Stimulated activated naive B cell treated with anti-CD40 and anti-IgM and Interleukin-4, amounts not matched to agents 10 μg/mL and 1 μg/mL and 100 μg/mL, for 72 hours (primary cell): ENCODE data around the gene PIGA.
A peak's percentile ranks its signal among the peaks of the same experiment; 100 is the strongest.
"Not testable (repeated sequence)": the region's sequence is repeated elsewhere in the genome, so short reads cannot be mapped to it uniquely, and the experiment has no call there.

Source experiments
- ATAC-seq, 2 donors: fragments of 150-1000 bp; cut with Tn5 transposase; replicated peaks; 2 replicates each; pipeline ENCODE4 v1.10.0; 2021; ENCODE audit warnings: moderate library complexity in 1 of 2
- DNase-seq: peaks from one replicate; pipeline ENCODE4 v3.0.0; 2021
- H3K27ac Mint-ChIP-seq: one replicate; pipeline ENCODE4 v1.8.0; 2022; ENCODE audit warnings: mild to moderate bottlenecking, mixed read lengths
- H3K27me3 Mint-ChIP-seq, 2 donors: one replicate each; pipeline ENCODE4 v1.8.0; 2022; ENCODE audit warnings: mixed read lengths in 2 of 2
- H3K36me3 Mint-ChIP-seq, 2 donors: one replicate each; pipeline ENCODE4 v1.8.0; 2022; ENCODE audit warnings: mixed read lengths in 2 of 2, mild to moderate bottlenecking in 1 of 2
- H3K4me1 Mint-ChIP-seq, 2 donors: one replicate each; pipeline ENCODE4 v1.8.0; 2022; ENCODE audit warnings: mixed read lengths in 2 of 2, mild to moderate bottlenecking in 1 of 2
- H3K4me3 Mint-ChIP-seq, 2 donors: one replicate each; pipeline ENCODE4 v1.8.0; 2022; ENCODE audit warnings: mild to moderate bottlenecking in 2 of 2, mixed read lengths in 2 of 2, moderate library complexity in 1 of 2
- H3K9me3 Mint-ChIP-seq, 2 donors: one replicate each; pipeline ENCODE4 v1.8.0; 2022; ENCODE audit warnings: mixed read lengths in 2 of 2, mild to moderate bottlenecking in 1 of 2

Gene PIGA

DNA sequence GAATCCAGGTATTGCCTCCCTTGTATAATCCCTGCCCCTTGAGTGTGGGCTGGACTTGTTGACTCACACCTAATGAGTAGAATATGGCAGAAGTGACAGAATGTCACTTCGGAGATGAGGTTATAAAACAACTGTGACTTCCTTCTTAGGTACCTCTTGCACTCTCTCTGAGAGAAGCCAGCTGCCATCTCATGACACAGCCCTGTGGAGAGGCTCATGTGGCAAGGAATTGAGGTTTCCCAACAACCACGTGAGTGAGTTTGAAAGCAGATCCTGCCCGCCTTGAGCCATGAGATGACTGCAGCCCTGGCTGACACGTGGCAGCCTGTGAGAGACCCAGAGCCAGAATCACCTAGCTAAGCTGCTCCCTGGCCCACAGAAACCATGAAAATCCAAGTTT is 33.4 kb downstream of the PIGA start:
- ATAC-seq (peak in 1 of 2 donors; percentile 54), DNase-seq (no peak)
- H3K27ac Mint-ChIP-seq, result no peak overlapping the region
- no peaks in the 10 kb centered on the region for H3K36me3 Mint-ChIP-seq
- H3K4me1 Mint-ChIP-seq, result no peaks in the 10 kb centered on the region
- no peak overlapping the region for H3K4me3 Mint-ChIP-seq
- H3K27me3 Mint-ChIP-seq, result peaks cover 0 to 26% of the 10 kb centered on the region in 2 donors
- no peaks in the 10 kb centered on the region for H3K9me3 Mint-ChIP-seq

DNA sequence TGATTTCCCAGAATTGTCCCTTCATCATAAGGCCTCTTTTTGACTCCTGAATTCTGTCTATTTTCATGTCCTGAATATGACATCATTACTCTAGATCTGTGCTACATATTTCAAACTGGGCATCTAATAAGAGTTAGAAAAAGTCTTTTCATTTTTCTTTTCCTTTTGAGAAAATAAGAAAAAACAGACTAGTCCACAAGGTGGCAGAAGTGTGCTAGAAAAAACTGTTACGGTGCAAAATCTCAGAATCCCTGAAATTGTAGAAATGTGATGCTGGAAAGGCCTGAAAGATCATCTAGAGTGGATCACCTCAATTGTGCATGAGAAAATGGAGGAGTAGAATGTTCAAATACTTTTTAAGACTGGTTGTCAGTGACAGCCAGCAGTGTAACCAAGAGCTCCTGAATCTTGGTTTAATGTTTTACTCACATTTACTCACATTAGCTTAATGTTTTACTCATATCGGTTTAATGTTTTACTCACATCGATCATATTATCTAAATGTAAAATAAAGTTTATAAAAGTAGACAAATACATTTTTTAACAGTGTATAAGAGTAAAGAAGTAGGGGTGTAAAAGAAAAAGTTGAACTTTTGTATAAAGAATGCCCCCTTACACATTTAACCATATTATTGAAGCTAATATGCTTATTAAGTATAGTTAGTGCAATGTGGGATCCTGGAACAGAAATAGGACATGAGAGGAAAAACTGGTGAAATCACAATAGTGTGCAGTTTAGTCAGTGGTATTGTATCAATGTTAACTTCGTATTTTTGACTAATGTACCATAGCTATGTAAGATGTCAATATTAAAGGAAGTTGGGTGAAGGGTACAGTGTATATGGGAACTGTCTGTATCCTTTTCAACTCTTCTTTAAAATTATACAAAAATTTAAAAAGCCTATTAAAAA is 35.1 kb downstream of the PIGA start:
- ATAC-seq (no peak), DNase-seq (no peak)
- Mint-ChIP-seq H3K36me3 (no peaks in the 10 kb centered on the region), H3K4me3 (no peak overlapping the region), H3K27ac (no peak overlapping the region), H3K9me3 (no peaks in the 10 kb centered on the region), H3K4me1 (no peaks in the 10 kb centered on the region), H3K27me3 (peaks cover 0 to 19% of the 10 kb centered on the region in 2 donors)

DNA sequence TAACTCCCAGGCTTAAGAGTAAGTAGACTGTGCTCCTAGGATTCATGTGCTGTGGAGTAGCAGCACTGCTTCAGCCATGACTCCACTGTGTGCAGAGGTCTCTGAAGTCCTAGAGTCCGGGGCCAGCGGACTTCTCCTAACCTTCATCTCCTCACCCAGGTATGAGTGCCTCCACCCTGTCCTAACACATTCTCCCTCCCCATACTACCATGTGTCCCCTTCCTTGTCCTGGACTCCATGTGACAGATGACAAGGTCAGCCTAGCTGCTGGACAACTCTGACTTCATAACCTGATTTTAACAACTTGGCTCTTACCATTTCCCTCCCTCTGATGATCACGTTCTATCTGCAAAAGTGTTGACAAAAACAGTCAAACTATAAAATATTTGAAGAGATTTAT is 36.5 kb downstream of the PIGA start:
- H3K9me3 Mint-ChIP-seq, result no peaks in the 10 kb centered on the region
- H3K27ac Mint-ChIP-seq, result no peak overlapping the region
- H3K36me3 Mint-ChIP-seq, result no peaks in the 10 kb centered on the region
- H3K4me1 Mint-ChIP-seq, result no peaks in the 10 kb centered on the region
- H3K27me3 Mint-ChIP-seq, result peaks cover 0 to 19% of the 10 kb centered on the region in 2 donors
- no peak for ATAC-seq
- no peak for DNase-seq
- H3K4me3 Mint-ChIP-seq, result no peak overlapping the region

DNA sequence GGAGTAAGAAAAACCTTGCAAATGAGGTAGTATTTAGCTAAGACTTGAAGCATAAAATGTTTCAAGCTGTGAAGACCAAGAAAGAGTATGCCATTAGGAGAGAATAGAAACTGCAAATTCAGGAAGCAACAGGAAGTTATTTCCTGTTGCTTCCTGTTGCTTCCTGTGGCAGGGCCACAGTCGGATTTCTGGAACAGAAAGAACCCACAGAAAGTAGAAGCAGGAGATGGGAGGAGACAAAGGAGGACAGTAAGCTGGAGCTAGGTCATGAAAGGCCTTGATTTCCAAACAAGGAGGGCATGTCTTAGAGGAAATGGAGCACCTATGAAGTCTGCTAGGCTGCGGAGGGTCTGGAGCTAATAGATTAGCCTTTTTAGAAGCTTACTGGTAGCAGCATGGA is 37.1 kb downstream of the PIGA start:
- no peaks in the 10 kb centered on the region for H3K4me1 Mint-ChIP-seq
- H3K36me3 Mint-ChIP-seq, result no peaks in the 10 kb centered on the region
- H3K27me3 Mint-ChIP-seq, result peaks cover 0 to 23% of the 10 kb centered on the region in 2 donors
- ATAC-seq (no peak), DNase-seq (no peak)
- no peaks in the 10 kb centered on the region for H3K9me3 Mint-ChIP-seq
- H3K27ac Mint-ChIP-seq, result peak overlapping the region; percentile 22
- no peak overlapping the region for H3K4me3 Mint-ChIP-seq

DNA sequence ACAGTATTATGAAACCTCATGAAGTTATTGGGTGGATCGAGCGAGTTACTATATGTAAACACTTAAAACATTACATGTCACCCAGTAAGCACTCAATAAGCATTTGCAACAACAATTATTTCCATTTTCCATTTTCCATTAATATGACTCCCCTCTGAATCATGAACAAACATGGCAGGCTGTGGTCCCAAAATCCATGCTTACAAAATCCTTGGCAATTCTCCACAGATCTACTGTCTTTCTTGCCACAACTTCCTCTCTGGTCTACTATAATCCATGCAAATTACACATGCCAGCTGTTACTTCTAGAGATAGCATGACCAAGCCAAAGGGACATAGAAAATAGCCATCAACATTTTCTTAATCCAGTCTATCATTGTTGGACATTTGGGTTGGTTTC is 41.9 kb downstream of the PIGA start:
- no peak overlapping the region for H3K27ac Mint-ChIP-seq
- ATAC-seq (no peak), DNase-seq (no peak)
- H3K9me3 Mint-ChIP-seq, result no peaks in the 10 kb centered on the region
- no peaks in the 10 kb centered on the region for H3K36me3 Mint-ChIP-seq
- H3K27me3 Mint-ChIP-seq, result peaks cover 0 to 8% of the 10 kb centered on the region in 2 donors
- H3K4me1 Mint-ChIP-seq, result no peaks in the 10 kb centered on the region
- H3K4me3 Mint-ChIP-seq, result no peak overlapping the region

- no peaks in the 10 kb centered on the region for H3K9me3 Mint-ChIP-seq
- ATAC-seq (no peak), DNase-seq (no peak)
- no peaks in the 10 kb centered on the region for H3K36me3 Mint-ChIP-seq
- no peaks in the 10 kb centered on the region for H3K4me1 Mint-ChIP-seq
- peaks cover 0 to 8% of the 10 kb centered on the region in 2 donors for H3K27me3 Mint-ChIP-seq
- H3K27ac Mint-ChIP-seq, result no peak overlapping the region
- no peak overlapping the region for H3K4me3 Mint-ChIP-seq
Measured at GRCh38 chrX:15292861-15293260, 42.5 kb downstream of the PIGA start.

GRCh38 chrX:15277604-15278003 is 57.7 kb downstream of the PIGA start:
- Mint-ChIP-seq H3K27me3 (peaks cover 5 to 13% of the 10 kb centered on the region in 2 donors), H3K4me3 (no peak overlapping the region), H3K36me3 (no peaks in the 10 kb centered on the region), H3K27ac (no peak overlapping the region), H3K9me3 (no peaks in the 10 kb centered on the region), H3K4me1 (no peaks in the 10 kb centered on the region)
- no peak for DNase-seq
- no peak for ATAC-seq

- Mint-ChIP-seq H3K4me1 (peaks cover 0 to 1% of the 10 kb centered on the region in 2 donors), H3K9me3 (no peaks in the 10 kb centered on the region), H3K27me3 (peaks cover 0 to 4% of the 10 kb centered on the region in 2 donors), H3K36me3 (no peaks in the 10 kb centered on the region), H3K27ac (no peak overlapping the region), H3K4me3 (no peak overlapping the region)
- DNase-seq, result no peak
- no peak for ATAC-seq
Measured at GRCh38 chrX:15274946-15275345, 60.4 kb downstream of the PIGA start.

DNA sequence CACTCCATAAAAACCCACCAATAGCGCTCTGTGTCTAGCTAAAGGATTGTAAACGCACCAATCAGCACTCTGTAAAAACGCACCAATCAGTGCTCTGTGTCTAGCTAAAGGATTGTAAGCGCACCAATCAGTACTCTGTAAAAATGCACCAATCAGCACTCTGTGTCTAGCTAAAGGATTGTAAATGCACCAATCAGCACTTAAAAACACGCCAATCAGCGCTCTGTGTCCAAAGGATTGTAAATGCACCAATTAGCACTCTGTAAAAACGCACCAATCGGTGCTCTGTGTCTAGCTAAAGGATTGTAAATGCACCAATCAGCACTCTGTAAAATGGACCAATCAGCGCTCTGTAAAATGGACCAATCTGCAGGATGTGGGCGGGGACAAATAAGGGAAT is 62.0 kb downstream of the PIGA start:
- not testable (repeated sequence) for H3K9me3 Mint-ChIP-seq, H3K27me3 Mint-ChIP-seq, H3K4me1 Mint-ChIP-seq, H3K36me3 Mint-ChIP-seq, H3K4me3 Mint-ChIP-seq, DNase-seq, H3K27ac Mint-ChIP-seq, ATAC-seq

GRCh38 chrX:15271757-15272156 is 63.6 kb downstream of the PIGA start:
- Mint-ChIP-seq H3K4me1 (peaks cover 3 to 6% of the 10 kb centered on the region in 2 donors), H3K4me3 (no peak overlapping the region), H3K27me3 (peaks cover 0 to 4% of the 10 kb centered on the region in 2 donors), H3K9me3 (no peaks in the 10 kb centered on the region), H3K36me3 (no peaks in the 10 kb centered on the region), H3K27ac (no peak overlapping the region)
- no peak for DNase-seq
- no peak for ATAC-seq

- ATAC-seq (peak in 1 of 2 donors; percentile 34), DNase-seq (no peak)
- no peaks in the 10 kb centered on the region for H3K36me3 Mint-ChIP-seq
- H3K9me3 Mint-ChIP-seq, result no peaks in the 10 kb centered on the region
- no peak within 1 kb of the TSS for H3K4me3 Mint-ChIP-seq
- peaks cover 3 to 6% of the 10 kb centered on the region in 2 donors for H3K4me1 Mint-ChIP-seq
- peaks cover 0 to 13% of the 10 kb centered on the region in 2 donors for H3K27me3 Mint-ChIP-seq
- H3K27ac Mint-ChIP-seq, result no peak within 1 kb of the TSS
Measured at GRCh38 chrX:15269618-15270521, 65.5 kb downstream of the PIGA start, which contains the start of gene ASB9. ASB9 (minus strand) TSS chrX:15270083; CDS start chrX:15269874, 209 bp downstream.
